GM12878 (cell line): ENCODE results near the gene SCP2D1. TPM values are rescaled to one million over a fixed set of nuclear protein-coding genes. Genes with fewer than 3 reads are reported as not detected.

Experiments used
- ATAC-seq: fragments of 200-7000 bp; cut with Tn5 transposase; 3 replicates; pipeline ENCODE4 v1.9.1; 2020; ENCODE audit warnings: mild to moderate bottlenecking, moderate library complexity
- BruUV-seq: library from RNA; stranded (reverse); fragments of 400-500 nt; replicated peaks from 2 replicates; lab custom pipeline; 2021; lab: Mats Ljungman, UMichigan
- CTCF ChIA-PET: fragments of 300-600 bp; sonication (Branson Sonifier 250); formaldehyde crosslinking; extraction: SDS; loops from one replicate; lab custom pipeline; 2021; ENCODE audit warnings: inconsistent platforms; lab: Yijun Ruan, JAX
- POLR2A ChIA-PET: fragments of 350-600 bp; formaldehyde crosslinking; extraction: SDS; loops from one replicate; lab custom pipeline; 2021; ENCODE audit warnings: inconsistent platforms; lab: Charles Lee
- RAD21 ChIA-PET: fragments of 300-600 bp; sonication (Branson Sonifier 250); formaldehyde crosslinking; loops from one replicate; lab custom pipeline; 2023; ENCODE audit warnings: antibody characterized with exemption; ENCODE audit not compliant: unreplicated experiment; lab: Charles Lee
- SMC1A ChIA-PET: fragments of 300-600 bp; sonication (Branson Sonifier 250); formaldehyde crosslinking; loops from one replicate; lab custom pipeline; 2023; ENCODE audit not compliant: unreplicated experiment, uncharacterized antibody; lab: Charles Lee
- DNase-seq: peaks from one replicate; pipeline ENCODE4 v3.0.0-alpha.2; 2011; ENCODE audit warnings: low read depth, low spot score
- FAIRE-seq: peaks from 3 replicates; lab custom pipeline; 2011; peaks lifted over from hg19 to GRCh38; lab: Jason Lieb, UNC
- H2AFZ ChIP-seq: 2 replicates; pipeline ENCODE4 v1.6.0; 2011; ENCODE audit warnings: low read depth, low read length, control low read depth; ENCODE audit not compliant: control insufficient read depth
- H3K27ac ChIP-seq: 2 replicates; pipeline ENCODE4 v1.5.1; 2011; ENCODE audit warnings: control low read depth; ENCODE audit not compliant: control insufficient read depth, insufficient read depth
- H3K27me3 ChIP-seq, 2 experiments: replicated peaks in 1 of 2; 2 replicates each; pipeline versions ENCODE4 v1.6.0 to v1.6.1; 2011; ENCODE audit warnings: low read length in 1 of 2; ENCODE audit not compliant: control insufficient read depth in 2 of 2, insufficient read depth in 2 of 2
- H3K36me3 ChIP-seq, 2 experiments: 2 replicates each; pipeline ENCODE4 v1.5.1; 2011; ENCODE audit warnings: low read length in 1 of 2; ENCODE audit not compliant: control insufficient read depth in 2 of 2, insufficient read depth in 2 of 2
- H3K4me1 ChIP-seq: 2 replicates; pipeline ENCODE4 v1.6.1; 2011; ENCODE audit warnings: mild to moderate bottlenecking, low read length, moderate library complexity, mixed read lengths; ENCODE audit not compliant: control insufficient read depth, insufficient read depth
- H3K4me2 ChIP-seq: 2 replicates; pipeline ENCODE4 v1.6.0; 2011; ENCODE audit warnings: control low read depth; ENCODE audit not compliant: control insufficient read depth, insufficient read depth
- H3K4me3 ChIP-seq: fragments of 200-600 bp; sonication (generic); 2 replicates; pipeline ENCODE4 v1.5.1; 2016
- H3K79me2 ChIP-seq: 2 replicates; pipeline ENCODE4 v1.6.0; 2011; ENCODE audit warnings: low read length; ENCODE audit not compliant: control insufficient read depth, insufficient read depth
- H3K9ac ChIP-seq: 2 replicates; pipeline ENCODE4 v1.8.0; 2011; ENCODE audit warnings: low read length, control low read depth, mixed read lengths; ENCODE audit not compliant: control insufficient read depth, insufficient read depth
- H3K9me3 ChIP-seq: replicated peaks from 3 replicates; pipeline ENCODE4 v1.5.1; 2011; ENCODE audit warnings: mild to moderate bottlenecking, low read length; ENCODE audit not compliant: control insufficient read depth, insufficient read depth
- H4K20me1 ChIP-seq: 2 replicates; pipeline ENCODE4 v1.6.0; 2011; ENCODE audit not compliant: control insufficient read depth, insufficient read depth
- CBX3 ChIP-seq: fragments of 200-600 bp; sonication (generic); IDR thresholded peaks from 2 replicates; pipeline ENCODE4 v1.6.1; 2016; ENCODE audit warnings: low read depth, borderline replicate concordance
- CBX5 ChIP-seq: sonication (generic); IDR thresholded peaks from 2 replicates; pipeline ENCODE4 v1.6.1; 2016; ENCODE audit warnings: low read depth, moderate library complexity, mild to moderate bottlenecking, inconsistent platforms
- CHD2 ChIP-seq: IDR thresholded peaks from 2 replicates; pipeline ENCODE4 v1.6.1; 2011; ENCODE audit warnings: low read depth, low read length, improper control_type of control experiment, borderline replicate concordance
- CREM ChIP-seq: IDR thresholded peaks from 2 replicates; pipeline ENCODE4 v1.6.1; 2014; ENCODE audit warnings: antibody characterized with exemption, low read depth
- EZH2 ChIP-seq: IDR thresholded peaks from 2 replicates; pipeline ENCODE4 v1.6.1; 2012; ENCODE audit warnings: low read depth, mild to moderate bottlenecking, control low read depth, inconsistent platforms, low read length, borderline replicate concordance; ENCODE audit not compliant: control insufficient read depth
- KAT2A ChIP-seq: conservative IDR thresholded peaks from 2 replicates; pipeline ENCODE4 v1.6.1; 2011; ENCODE audit warnings: low read depth, low read length; ENCODE audit not compliant: control insufficient read depth
- MEF2A ChIP-seq: IDR thresholded peaks from 2 replicates; pipeline ENCODE4 v1.6.1; 2011; ENCODE audit warnings: low read depth, mild to moderate bottlenecking, low read length, moderate library complexity; ENCODE audit not compliant: insufficient read depth
- MTA3 ChIP-seq: IDR thresholded peaks from 2 replicates; pipeline ENCODE4 v1.6.1; 2012; ENCODE audit warnings: low read length, inconsistent platforms, borderline replicate concordance
- NFYA ChIP-seq: IDR thresholded peaks from 2 replicates; pipeline ENCODE4 v1.6.1; 2011; ENCODE audit warnings: low read depth, mild to moderate bottlenecking, low read length, improper control_type of control experiment, borderline replicate concordance
- PAX8 ChIP-seq: fragments of 450-650 bp; IDR thresholded peaks from 2 replicates; pipeline ENCODE4 v1.6.1; 2017; ENCODE audit warnings: mild to moderate bottlenecking, moderate library complexity
- RUNX3 ChIP-seq: IDR thresholded peaks from 2 replicates; pipeline ENCODE4 v1.6.1; 2012; ENCODE audit warnings: low read length, inconsistent platforms
- SREBF1 ChIP-seq: IDR thresholded peaks from 2 replicates; pipeline ENCODE4 v1.6.1; 2012; ENCODE audit warnings: mild to moderate bottlenecking, low read length
- SUPT20H ChIP-seq: IDR thresholded peaks from 2 replicates; pipeline ENCODE4 v1.6.1; 2011; ENCODE audit warnings: low read depth, mild to moderate bottlenecking, low read length, moderate library complexity, borderline replicate concordance; ENCODE audit not compliant: control insufficient read depth
- YY1 ChIP-seq: IDR thresholded peaks from 2 replicates; pipeline ENCODE4 v1.6.1; 2011; ENCODE audit warnings: low read depth, mild to moderate bottlenecking, low read length
- ZNF24 ChIP-seq: fragments of 450-650 bp; IDR thresholded peaks from 2 replicates; pipeline ENCODE4 v1.6.1; 2017; ENCODE audit warnings: antibody characterized with exemption, mild to moderate bottlenecking
- ZNF384 ChIP-seq: IDR thresholded peaks from 2 replicates; pipeline ENCODE4 v1.6.1; 2012; ENCODE audit warnings: low read depth, mild to moderate bottlenecking, low read length, improper control_type of control experiment, borderline replicate concordance
- WGBS: methylation state at CpG from one replicate; pipeline ENCODE4 v1.1.6; 2016; ENCODE audit warnings: low lambda C conversion rate; ENCODE audit not compliant: insufficient replicate concordance, insufficient coverage; ENCODE audit errors: missing lambda C conversion rate; 5-methylcytosine and 5-hydroxymethylcytosine counted together
- in situ Hi-C: fragments of 300-500 bp; cut with MboI; formaldehyde crosslinking; loops from 9 replicates; pipeline ENCODE4 v1.14.3; 2018; ENCODE audit warnings: mixed read lengths
- intact Hi-C: fragments of 100-400 bp; cut with micrococcal nuclease; formaldehyde crosslinking; loops from one replicate; pipeline ENCODE4 v1.14.2; 2022; ENCODE audit not compliant: unreplicated experiment
- polyA plus RNA-seq, 11 experiments: library from polyadenylated mRNA; depleted of rRNA in 4 of 11; unstranded in 6 of 11; stranded (reverse) in 5 of 11; fragments of >200 nt; fragmentation: Nextera tagmentation in 4 of 11; fragmentation: Illumina TruSeq in 1 of 11; extraction: Ambion mirVana in 4 of 11; extraction: Trizol in 1 of 11; gene quantifications; 1 replicate in 1 of 11; 2 replicates in 10 of 11; pipeline versions ENCODE4 v1.2.1 to v1.2.3, GENCODE V29; 2011 to 2016; ENCODE audit warnings: inconsistent platforms in 2 of 11, missing spikeins in 2 of 11, low read depth in 1 of 11
- total RNA-seq, 4 experiments: library from RNA; depleted of rRNA in 3 of 4; stranded (reverse); fragments of >200 nt in 3 of 4; fragmentation: Illumina TruSeq in 1 of 4; extraction: Trizol in 1 of 4; gene quantifications; 2 replicates each; pipeline versions ENCODE4 v1.2.1 to v1.2.3, GENCODE V29; 2013 to 2021
- TF ChIP-seq, protein P1 (sequence below): IDR thresholded peaks from 2 replicates; pipeline ENCODE4 v1.6.1; 2012; ENCODE audit warnings: low read length, inconsistent platforms
- TF ChIP-seq, protein P2 (sequence below): IDR thresholded peaks from 2 replicates; pipeline ENCODE4 v1.6.1; 2012; ENCODE audit warnings: low read depth, low read length, improper control_type of control experiment

The SCP2D1 gene
- total and polyA plus RNA-seq, 10 of the 15 experiments (the other 5 are each of a cell fraction or from before 2014, with no cell fraction given): not detected

DNA sequence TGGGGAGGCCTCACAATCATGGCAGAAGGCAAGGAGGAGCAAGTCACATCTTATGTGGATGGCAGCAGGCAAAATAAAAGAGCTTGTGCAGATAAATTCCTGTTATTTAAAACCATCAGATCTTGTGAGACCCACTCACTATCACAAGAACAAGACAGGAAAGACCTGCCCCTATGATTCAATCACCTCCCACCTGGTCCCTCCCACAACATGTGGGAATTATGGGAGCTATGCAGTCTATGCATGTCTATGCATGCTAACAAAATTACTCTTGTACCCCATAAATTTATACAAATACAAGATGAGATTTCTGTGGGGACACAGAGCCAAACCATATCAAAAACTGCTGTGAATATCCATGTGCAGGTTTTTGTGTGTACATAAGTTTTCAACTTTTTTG, 25.6 kb upstream of the SCP2D1 start:
- Histone ChIP-seq H2AFZ (no peak overlapping the region), H3K4me3 (no peak overlapping the region), H3K36me3 (no peaks in the 10 kb centered on the region), H3K9me3 (no peaks in the 10 kb centered on the region), H3K79me2 (no peaks in the 10 kb centered on the region), H3K9ac (no peak overlapping the region), H3K27ac (no peak overlapping the region), H3K27me3 (no peaks in the 10 kb centered on the region; a peak in 1 of 4 replicates), H4K20me1 (no peaks in the 10 kb centered on the region), H3K4me1 (no peaks in the 10 kb centered on the region), H3K4me2 (no peak overlapping the region)
- TF ChIP-seq, protein P1, sequence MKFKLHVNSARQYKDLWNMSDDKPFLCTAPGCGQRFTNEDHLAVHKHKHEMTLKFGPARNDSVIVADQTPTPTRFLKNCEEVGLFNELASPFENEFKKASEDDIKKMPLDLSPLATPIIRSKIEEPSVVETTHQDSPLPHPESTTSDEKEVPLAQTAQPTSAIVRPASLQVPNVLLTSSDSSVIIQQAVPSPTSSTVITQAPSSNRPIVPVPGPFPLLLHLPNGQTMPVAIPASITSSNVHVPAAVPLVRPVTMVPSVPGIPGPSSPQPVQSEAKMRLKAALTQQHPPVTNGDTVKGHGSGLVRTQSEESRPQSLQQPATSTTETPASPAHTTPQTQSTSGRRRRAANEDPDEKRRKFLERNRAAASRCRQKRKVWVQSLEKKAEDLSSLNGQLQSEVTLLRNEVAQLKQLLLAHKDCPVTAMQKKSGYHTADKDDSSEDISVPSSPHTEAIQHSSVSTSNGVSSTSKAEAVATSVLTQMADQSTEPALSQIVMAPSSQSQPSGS: no peak
- TF ChIP-seq EZH2 (no peak), SREBF1 (no peak), RUNX3 (no peak), CREM (no peak), CBX5 (no peak)
- ChIA-PET SMC1A (no interaction called here), POLR2A (no interaction called here), RAD21 (no interaction called here), CTCF (no interaction called here)
- intact Hi-C loops (no loop called here), in situ Hi-C loops (no loop called here)
- FAIRE-seq (no peak), DNase-seq (no peak), ATAC-seq (no peak)
- BruUV-seq: no TSS peak

DNA sequence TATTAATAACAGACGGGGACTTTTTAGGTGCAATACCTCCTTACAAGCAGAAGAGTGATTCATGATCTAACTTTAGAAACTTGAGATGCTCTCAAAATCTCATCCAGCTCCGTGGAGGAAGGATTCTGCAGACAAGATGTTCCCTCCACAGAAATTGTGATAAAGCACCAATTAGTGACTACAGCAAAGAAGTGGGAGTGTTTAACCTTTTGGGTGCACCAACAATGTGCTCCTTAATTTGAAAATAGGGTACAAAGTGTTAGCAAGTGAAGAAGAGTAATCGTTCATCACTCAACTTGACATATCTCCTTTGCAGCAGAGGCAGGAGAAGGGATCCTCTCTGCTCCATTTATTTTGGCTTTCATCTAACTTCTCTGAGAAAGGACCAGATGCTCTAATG, 22.8 kb upstream of the SCP2D1 start:
- FAIRE-seq (no peak), DNase-seq (no peak), ATAC-seq (no peak)
- in situ Hi-C loops: no loop called here
- no peaks in the 10 kb centered on the region for H3K9me3 ChIP-seq
- H3K79me2 ChIP-seq: no peaks in the 10 kb centered on the region; the same call in 1 of the 2 replicates
- SMC1A ChIA-PET: no interaction called here
- RAD21 ChIA-PET: no interaction called here
- POLR2A ChIA-PET: no interaction called here
- 5% methylated on average over 3 of the region's 3 CpGs for WGBS
- no peak overlapping the region for H2AFZ ChIP-seq
- no TSS peak for BruUV-seq
- no peak overlapping the region for H3K4me2 ChIP-seq
- H3K9ac ChIP-seq: no peak overlapping the region
- no peak overlapping the region for H3K27ac ChIP-seq
- no peaks in the 10 kb centered on the region for H3K36me3 ChIP-seq
- no peak overlapping the region for H3K4me3 ChIP-seq
- intact Hi-C loops: loop anchor here (5.0 to 10.0 kb wide), 2 partner anchors 153 to 284 kb away; no protein-coding TSS in a partner anchor
- H3K4me1 ChIP-seq: peaks cover 8% of the 10 kb centered on the region; the same call in 1 of the 2 replicates
- no peaks in the 10 kb centered on the region for H4K20me1 ChIP-seq
- H3K27me3 ChIP-seq: no peaks in the 10 kb centered on the region
- CTCF ChIA-PET: no interaction called here
- TF ChIP-seq, protein P2, sequence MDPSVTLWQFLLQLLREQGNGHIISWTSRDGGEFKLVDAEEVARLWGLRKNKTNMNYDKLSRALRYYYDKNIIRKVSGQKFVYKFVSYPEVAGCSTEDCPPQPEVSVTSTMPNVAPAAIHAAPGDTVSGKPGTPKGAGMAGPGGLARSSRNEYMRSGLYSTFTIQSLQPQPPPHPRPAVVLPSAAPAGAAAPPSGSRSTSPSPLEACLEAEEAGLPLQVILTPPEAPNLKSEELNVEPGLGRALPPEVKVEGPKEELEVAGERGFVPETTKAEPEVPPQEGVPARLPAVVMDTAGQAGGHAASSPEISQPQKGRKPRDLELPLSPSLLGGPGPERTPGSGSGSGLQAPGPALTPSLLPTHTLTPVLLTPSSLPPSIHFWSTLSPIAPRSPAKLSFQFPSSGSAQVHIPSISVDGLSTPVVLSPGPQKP: no peak
- TF ChIP-seq SUPT20H (no peak), ZNF384 (no peak), CHD2 (no peak), ZNF24 (no peak), MEF2A (no peak), MTA3 (no peak), CBX3 (no peak), PAX8 (no peak), KAT2A (no peak), CBX5 (no peak), YY1 (no peak), NFYA (no peak)
